ENCODE data around the gene AMMECR1L. TPM values are rescaled to one million over a fixed set of nuclear protein-coding genes. Genes with fewer than 3 reads are reported as not detected.
"Not testable (repeated sequence)": the region's sequence is repeated elsewhere in the genome, so short reads cannot be mapped to it uniquely, and the experiment has no call there.

Gene AMMECR1L
- 19.5 and 23.3 TPM in 2 replicates for polyA plus RNA-seq
- 21.2 and 23.2 TPM in 2 replicates for polyA minus RNA-seq

DNA sequence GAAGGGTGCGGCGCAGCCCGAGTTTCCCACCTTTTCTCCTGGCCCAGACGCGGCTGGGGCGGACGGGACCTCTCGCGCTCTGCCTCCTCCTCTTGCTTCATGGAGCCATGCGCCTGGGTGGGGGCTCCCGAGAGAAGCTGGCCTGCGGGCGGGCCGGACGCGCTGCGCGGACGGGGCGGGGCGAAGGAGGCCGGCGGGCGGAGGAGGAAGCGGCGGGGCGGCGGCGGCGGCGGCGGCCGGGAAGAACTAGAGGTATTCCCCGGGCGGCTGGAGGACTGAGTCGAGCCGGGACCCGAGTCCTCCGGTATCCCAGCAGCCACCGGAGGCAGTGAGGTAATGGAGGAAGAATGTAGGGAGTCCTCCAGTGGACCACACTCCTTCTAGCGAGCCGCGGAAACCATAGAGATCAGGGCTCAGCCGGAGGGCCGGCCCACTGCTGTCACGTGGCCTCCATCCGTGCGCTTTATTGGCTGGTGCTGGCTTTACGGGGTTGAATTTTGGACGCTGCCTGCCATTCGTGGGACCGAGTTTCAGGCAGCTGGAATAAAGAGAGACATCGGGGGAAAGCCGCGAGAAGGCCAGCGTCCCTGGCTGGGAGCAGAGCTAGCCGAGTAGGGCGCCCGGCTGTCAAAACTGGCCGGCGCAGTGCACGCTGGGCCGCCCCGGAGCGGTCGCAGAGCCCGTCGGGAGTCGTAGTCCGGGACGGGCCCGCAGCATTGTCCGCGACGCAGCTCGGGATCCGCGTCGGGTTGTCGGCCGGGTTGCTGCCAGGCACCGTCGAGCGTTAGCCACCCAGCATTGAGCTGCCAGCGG, at the start of gene AMMECR1L:
TSS of gene AMMECR1L (minus strand) at position 177 of the 813 bp plus-strand sequence. CDS start 11,722 bp downstream, outside the sequence.
- H3K36me3 ChIP-seq (ENCODE audit: insufficient read depth, low read length); H4K20me1 ChIP-seq (ENCODE audit: insufficient read depth); H3K9me2 ChIP-seq (ENCODE audit: insufficient read depth, low read length); H3F3A ChIP-seq (ENCODE audit: insufficient read depth, low read length, poor library complexity, severe bottlenecking); H3K27me3 ChIP-seq (ENCODE audit: insufficient read depth, low read depth, low read length); H3K9me3 ChIP-seq (ENCODE audit: low read length): not testable (repeated sequence)
- Histone ChIP-seq H3K4me2 (ENCODE audit: low read length) (peak within 1 kb of the TSS; percentile 94), H3K9ac (ENCODE audit: low read length) (peak within 1 kb of the TSS; percentile 76), H3K79me2 (replicated peaks; ENCODE audit: insufficient read depth, low read length) (peaks cover 47% of the 10 kb centered on the region), H2AFZ (ENCODE audit: low read depth, low read length) (peak within 1 kb of the TSS; percentile 14), H3K27ac (ENCODE audit: low read length) (peak within 1 kb of the TSS; percentile 78), H3K4me3 (ENCODE audit: low read length) (peak within 1 kb of the TSS; percentile 67)
- TF ChIP-seq POLR2AphosphoS5 (IDR thresholded peaks at IDR 0.05): peak; percentile 66
- peak; percentile 26 for TF ChIP-seq EP300 (conservative IDR thresholded peaks at IDR 0.05; ENCODE audit: poor library complexity, severe bottlenecking)
- peak; percentile 42 for TF ChIP-seq MXI1 (conservative IDR thresholded peaks at IDR 0.05; ENCODE audit: poor library complexity, severe bottlenecking)
- TF ChIP-seq TAF1 (IDR thresholded peaks at IDR 0.05; ENCODE audit: low read depth): peak; percentile 47

GRCh38 chr2:127935337-127935736, 49.6 kb upstream of the AMMECR1L start:
- peaks cover under 1% of the 10 kb centered on the region for H3K36me3 ChIP-seq (ENCODE audit: insufficient read depth, low read length)
- H2AFZ ChIP-seq (ENCODE audit: low read depth, low read length): no peak overlapping the region
- H3K27me3 ChIP-seq (ENCODE audit: insufficient read depth, low read depth, low read length): no peaks in the 10 kb centered on the region
- TF ChIP-seq SMC3 (conservative IDR thresholded peaks at IDR 0.05; ENCODE audit: poor library complexity) (no peak), EZH2 (IDR thresholded peaks at IDR 0.05; ENCODE audit: borderline replicate concordance, insufficient read depth, low read length, poor library complexity, severe bottlenecking) (no peak), CTCF (IDR thresholded peaks at IDR 0.05; ENCODE audit: poor library complexity, severe bottlenecking) (no peak), POLR2AphosphoS5 (IDR thresholded peaks at IDR 0.05) (no peak), TAF1 (IDR thresholded peaks at IDR 0.05; ENCODE audit: low read depth) (no peak), RAD21 (conservative IDR thresholded peaks at IDR 0.05) (no peak), MXI1 (conservative IDR thresholded peaks at IDR 0.05; ENCODE audit: poor library complexity, severe bottlenecking) (no peak), EP300 (conservative IDR thresholded peaks at IDR 0.05; ENCODE audit: poor library complexity, severe bottlenecking) (no peak)
- TF ChIP-seq, protein P1, sequence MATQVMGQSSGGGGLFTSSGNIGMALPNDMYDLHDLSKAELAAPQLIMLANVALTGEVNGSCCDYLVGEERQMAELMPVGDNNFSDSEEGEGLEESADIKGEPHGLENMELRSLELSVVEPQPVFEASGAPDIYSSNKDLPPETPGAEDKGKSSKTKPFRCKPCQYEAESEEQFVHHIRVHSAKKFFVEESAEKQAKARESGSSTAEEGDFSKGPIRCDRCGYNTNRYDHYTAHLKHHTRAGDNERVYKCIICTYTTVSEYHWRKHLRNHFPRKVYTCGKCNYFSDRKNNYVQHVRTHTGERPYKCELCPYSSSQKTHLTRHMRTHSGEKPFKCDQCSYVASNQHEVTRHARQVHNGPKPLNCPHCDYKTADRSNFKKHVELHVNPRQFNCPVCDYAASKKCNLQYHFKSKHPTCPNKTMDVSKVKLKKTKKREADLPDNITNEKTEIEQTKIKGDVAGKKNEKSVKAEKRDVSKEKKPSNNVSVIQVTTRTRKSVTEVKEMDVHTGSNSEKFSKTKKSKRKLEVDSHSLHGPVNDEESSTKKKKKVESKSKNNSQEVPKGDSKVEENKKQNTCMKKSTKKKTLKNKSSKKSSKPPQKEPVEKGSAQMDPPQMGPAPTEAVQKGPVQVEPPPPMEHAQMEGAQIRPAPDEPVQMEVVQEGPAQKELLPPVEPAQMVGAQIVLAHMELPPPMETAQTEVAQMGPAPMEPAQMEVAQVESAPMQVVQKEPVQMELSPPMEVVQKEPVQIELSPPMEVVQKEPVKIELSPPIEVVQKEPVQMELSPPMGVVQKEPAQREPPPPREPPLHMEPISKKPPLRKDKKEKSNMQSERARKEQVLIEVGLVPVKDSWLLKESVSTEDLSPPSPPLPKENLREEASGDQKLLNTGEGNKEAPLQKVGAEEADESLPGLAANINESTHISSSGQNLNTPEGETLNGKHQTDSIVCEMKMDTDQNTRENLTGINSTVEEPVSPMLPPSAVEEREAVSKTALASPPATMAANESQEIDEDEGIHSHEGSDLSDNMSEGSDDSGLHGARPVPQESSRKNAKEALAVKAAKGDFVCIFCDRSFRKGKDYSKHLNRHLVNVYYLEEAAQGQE (IDR thresholded peaks at IDR 0.05; ENCODE audit: borderline replicate concordance): no peak
- H3K9me2 ChIP-seq (ENCODE audit: insufficient read depth, low read length): no peaks in the 10 kb centered on the region
- H3K9me3 ChIP-seq (ENCODE audit: low read length): no peaks in the 10 kb centered on the region
- H3K27ac ChIP-seq (ENCODE audit: low read length): no peak overlapping the region
- H3F3A ChIP-seq (ENCODE audit: insufficient read depth, low read length, poor library complexity, severe bottlenecking): no peaks in the 10 kb centered on the region
- H3K4me3 ChIP-seq (ENCODE audit: low read length): no peak overlapping the region
- no peaks in the 10 kb centered on the region for H4K20me1 ChIP-seq (ENCODE audit: insufficient read depth)
- no peak overlapping the region for H3K4me2 ChIP-seq (ENCODE audit: low read length)
- H3K79me2 ChIP-seq (replicated peaks; ENCODE audit: insufficient read depth, low read length): no peaks in the 10 kb centered on the region
- no peak overlapping the region for H3K9ac ChIP-seq (ENCODE audit: low read length)
